Endothelial cell of umbilical vein (primary cell): ENCODE data around the gene CAPNS2. TPM values are rescaled to one million over a fixed set of nuclear protein-coding genes. Genes with fewer than 3 reads are reported as not detected.
A peak's percentile ranks its signal among the peaks of the same experiment; 100 is the strongest.
"Not testable (repeated sequence)": the region's sequence is repeated elsewhere in the genome, so short reads cannot be mapped to it uniquely, and the experiment has no call there.

ENCODE experiments used
- BruUV-seq: library from RNA; stranded (reverse); fragments of 400-500 nt; replicated peaks from 2 replicates; lab custom pipeline; 2021; lab: Mats Ljungman, UMichigan
- CTCF ChIA-PET: fragments of 300-600, 350-600 bp; sonication (Branson Sonifier 250); formaldehyde crosslinking; loops from one replicate; lab custom pipeline; 2021; ENCODE audit warnings: antibody characterized with exemption, inconsistent platforms; lab: Charles Lee
- POLR2A ChIA-PET: fragments of 300-600, 350-600 bp; sonication (Branson Sonifier 250); formaldehyde crosslinking; loops from one replicate; lab custom pipeline; 2021; ENCODE audit warnings: antibody characterized with exemption, inconsistent platforms; lab: Charles Lee
- DNase-seq: peaks from one replicate; pipeline ENCODE4 v3.0.0-alpha.2; 2011; ENCODE audit warnings: low read depth, low spot score
- FAIRE-seq: peaks from 2 replicates; lab custom pipeline; 2011; peaks lifted over from hg19 to GRCh38; lab: Jason Lieb, UNC
- H2AFZ ChIP-seq: 2 replicates; pipeline ENCODE4 v1.6.0; 2012; ENCODE audit warnings: low read depth, low read length, control low read depth, inconsistent platforms
- H3K27ac ChIP-seq: 2 replicates; pipeline ENCODE4 v1.5.1; 2011; ENCODE audit warnings: low read depth, mild to moderate bottlenecking, control low read depth, low read length, moderate library complexity; ENCODE audit not compliant: insufficient read depth
- H3K27me3 ChIP-seq, 2 experiments: 2 replicates each; pipeline versions ENCODE4 v1.6.0 to v1.6.1; 2011; ENCODE audit warnings: low read length in 2 of 2, mixed read lengths in 1 of 2; ENCODE audit not compliant: control insufficient read depth in 2 of 2, insufficient read depth in 2 of 2
- H3K36me3 ChIP-seq, 2 experiments: 2 replicates in 1 of 2; 3 replicates in 1 of 2; pipeline ENCODE4 v1.5.1; 2011; ENCODE audit warnings: low read length in 2 of 2, mild to moderate bottlenecking in 1 of 2, moderate library complexity in 1 of 2; ENCODE audit not compliant: control insufficient read depth in 2 of 2, insufficient read depth in 2 of 2; ENCODE audit errors: extremely low read depth in 1 of 2
- H3K4me1 ChIP-seq: 3 replicates; pipeline ENCODE4 v1.5.1; 2011; ENCODE audit warnings: mild to moderate bottlenecking, low read length; ENCODE audit not compliant: control insufficient read depth, insufficient read depth; ENCODE audit errors: extremely low read depth
- H3K4me2 ChIP-seq: 2 replicates; pipeline ENCODE4 v1.6.1; 2011; ENCODE audit warnings: low read length, control low read depth, mixed read lengths; ENCODE audit not compliant: insufficient read depth
- H3K4me3 ChIP-seq, 3 experiments: fragments of 200-600 bp in 1 of 3; sonication (generic), shearing (Covaris generic) in 1 of 3; replicated peaks in 1 of 3; 2 replicates each; pipeline ENCODE4 v1.5.1; 2011 to 2016; ENCODE audit warnings: control low read depth in 3 of 3, low read length in 3 of 3, mild to moderate bottlenecking in 2 of 3, inconsistent platforms in 1 of 3, low read depth in 1 of 3, moderate library complexity in 1 of 3; ENCODE audit not compliant: insufficient read depth in 1 of 3
- H3K79me2 ChIP-seq: 2 replicates; pipeline ENCODE4 v1.6.0; 2012; ENCODE audit warnings: low read length, inconsistent platforms; ENCODE audit not compliant: control insufficient read depth, insufficient read depth
- H3K9ac ChIP-seq: replicated peaks from 2 replicates; pipeline ENCODE3; 2011; ENCODE audit warnings: low read length, control low read depth; ENCODE audit not compliant: insufficient read depth; ENCODE audit errors: extremely low read depth
- H3K9me1 ChIP-seq: replicated peaks from 3 replicates; pipeline ENCODE4 v1.6.0; 2011; ENCODE audit warnings: mild to moderate bottlenecking, low read length; ENCODE audit not compliant: control insufficient read depth, insufficient read depth; ENCODE audit errors: extremely low read depth
- H3K9me3 ChIP-seq: replicated peaks from 2 replicates; pipeline ENCODE4 v1.5.1; 2012; ENCODE audit warnings: low read length, inconsistent platforms; ENCODE audit not compliant: control insufficient read depth, insufficient read depth
- H4K20me1 ChIP-seq: replicated peaks from 2 replicates; pipeline ENCODE3; 2011; ENCODE audit warnings: mild to moderate bottlenecking, low read length; ENCODE audit not compliant: control insufficient read depth, insufficient read depth; ENCODE audit errors: extremely low read depth
- EZH2 ChIP-seq: IDR thresholded peaks from 2 replicates; pipeline ENCODE4 v1.6.1; 2012; ENCODE audit warnings: borderline replicate concordance, low read depth, mild to moderate bottlenecking, moderate library complexity, low read length, inconsistent platforms; ENCODE audit not compliant: severe bottlenecking
- FOS ChIP-seq: IDR thresholded peaks from 2 replicates; pipeline ENCODE4 v1.6.1; 2011; ENCODE audit warnings: mild to moderate bottlenecking, low read length, moderate library complexity, borderline replicate concordance; ENCODE audit not compliant: insufficient read depth
- GATA2 ChIP-seq: IDR thresholded peaks from 2 replicates; pipeline ENCODE4 v1.7.0; 2011; ENCODE audit warnings: low read depth, mild to moderate bottlenecking, moderate library complexity, mixed read lengths, low read length; ENCODE audit not compliant: insufficient read length, insufficient read depth
- JUN ChIP-seq: IDR thresholded peaks from 2 replicates; pipeline ENCODE4 v1.6.1; 2011; ENCODE audit warnings: borderline replicate concordance, low read depth; ENCODE audit not compliant: insufficient read length, insufficient read depth
- MYC ChIP-seq: IDR thresholded peaks from one replicate; pipeline ENCODE4 v1.6.1; 2011; ENCODE audit warnings: mild to moderate bottlenecking, low read depth, low read length
- POLR2A ChIP-seq: IDR thresholded peaks from 2 replicates; pipeline ENCODE4 v1.6.1; 2012; ENCODE audit warnings: low read depth, mild to moderate bottlenecking, control low read depth, low read length
- POLR2AphosphoS5 ChIP-seq: IDR thresholded peaks from 2 replicates; pipeline ENCODE4 v1.6.1; 2012; ENCODE audit warnings: low read depth, mild to moderate bottlenecking, control low read depth, low read length, moderate library complexity; ENCODE audit not compliant: insufficient read depth
- dilution Hi-C: fragments of 300-500 bp; cut with MboI; formaldehyde crosslinking; loops from one replicate; pipeline ENCODE4 v1.15.0; 2019; ENCODE audit warnings: low sequenced_read_pairs; ENCODE audit not compliant: extremely low pct_ligation_motif_present
- intact Hi-C: fragments of 100-400 bp; cut with micrococcal nuclease; formaldehyde crosslinking; loops from one replicate; pipeline ENCODE4 v1.10.0; 2022
- polyA plus RNA-seq, 4 experiments: library from polyadenylated mRNA; depleted of rRNA in 3 of 4; stranded (reverse) in 3 of 4; unstranded in 1 of 4; fragments of >200 nt; gene quantifications; 2 replicates each; pipeline versions ENCODE4 v1.2.1 to v1.2.3, GENCODE V29; 2011 to 2012; ENCODE audit warnings: missing spikeins in 1 of 4
- total RNA-seq: library from RNA; stranded (reverse); gene quantifications from 2 replicates; pipeline ENCODE4 v1.2.3, GENCODE V29; 2021
- TF ChIP-seq, protein P1 (sequence below): IDR thresholded peaks from 2 replicates; pipeline ENCODE4 v1.6.1; 2011; ENCODE audit not compliant: insufficient read depth, insufficient read length
- TF ChIP-seq, protein P2 (sequence below), 2 donors: IDR thresholded peaks; 1 replicate in 1 of 2; 2 replicates in 1 of 2; pipeline ENCODE4 v1.5.1; 2011; ENCODE audit warnings: low read length in 2 of 2, mild to moderate bottlenecking in 2 of 2, moderate library complexity in 2 of 2, control low read depth in 1 of 2, inconsistent platforms in 1 of 2, low read depth in 1 of 2; ENCODE audit not compliant: insufficient read depth in 1 of 2; ENCODE audit errors: extremely low read depth in 1 of 2

The CAPNS2 gene
- total and polyA plus RNA-seq, 2 donors (not counting 3 experiments of a cell fraction or from before 2014, with no cell fraction given), result 1.4 to 3.2 TPM

DNA sequence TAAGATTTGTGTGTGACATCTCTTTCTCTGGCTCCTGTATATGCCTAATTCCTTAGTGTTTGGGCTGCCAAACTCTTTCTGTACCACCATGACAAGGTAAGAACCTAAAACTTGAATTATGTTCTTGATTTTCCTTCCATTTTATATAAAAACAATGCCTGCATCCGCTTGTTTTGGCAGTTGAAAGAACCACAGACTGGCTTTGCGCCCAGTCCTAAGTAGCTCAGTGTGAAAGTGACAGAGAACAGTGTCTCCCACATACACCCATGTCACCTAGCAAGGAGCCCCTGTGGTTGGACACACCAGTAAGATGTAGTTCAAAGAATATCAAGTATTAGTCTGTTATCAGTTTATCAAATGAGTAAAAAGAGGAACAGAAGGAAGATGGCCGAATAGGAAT, 48.6 kb downstream of the CAPNS2 start:
- H3K4me2 ChIP-seq, result peak overlapping the region; percentile 62

DNA sequence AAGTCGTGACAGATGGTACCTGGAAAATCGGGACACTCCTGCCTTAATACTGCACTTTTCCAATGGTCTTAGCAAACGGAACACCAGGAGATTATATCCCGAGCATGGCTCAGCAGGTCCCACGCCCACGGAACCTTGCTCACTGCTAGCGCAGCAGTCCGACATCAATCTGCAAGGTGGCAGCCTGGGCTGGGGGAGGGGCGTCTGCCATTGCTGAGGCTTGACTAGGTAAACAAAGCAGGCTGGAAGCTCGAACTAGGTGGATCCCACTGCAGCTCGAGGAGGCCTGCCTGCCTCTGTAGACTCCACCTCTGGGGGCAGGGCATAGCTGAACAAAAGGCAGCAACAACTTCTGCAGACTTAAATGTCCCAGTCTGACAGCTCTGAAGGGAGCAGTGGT, 49.2 kb downstream of the CAPNS2 start:
- dilution Hi-C loops, FAIRE-seq: not testable (repeated sequence)

More for the DNA sequence above, 48.6 kb downstream of the CAPNS2 start:
- DNase-seq (peak; percentile 58), FAIRE-seq (no peak)
- Histone ChIP-seq H3K9me3 (no peaks in the 10 kb centered on the region), H3K36me3 (no peaks in the 10 kb centered on the region), H3K4me3 (no peak overlapping the region), H3K27ac (no peak overlapping the region), H3K9ac (no peak overlapping the region), H3K4me1 (peaks cover 22% of the 10 kb centered on the region), H3K79me2 (no peaks in the 10 kb centered on the region), H4K20me1 (no peaks in the 10 kb centered on the region), H3K27me3 (no peaks in the 10 kb centered on the region), H3K9me1 (no peaks in the 10 kb centered on the region), H2AFZ (no peak overlapping the region)
- TF ChIP-seq, protein P1, sequence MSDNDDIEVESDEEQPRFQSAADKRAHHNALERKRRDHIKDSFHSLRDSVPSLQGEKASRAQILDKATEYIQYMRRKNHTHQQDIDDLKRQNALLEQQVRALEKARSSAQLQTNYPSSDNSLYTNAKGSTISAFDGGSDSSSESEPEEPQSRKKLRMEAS, result no peak
- TF ChIP-seq POLR2AphosphoS5, result no peak
- no peak for TF ChIP-seq MYC
- TF ChIP-seq EZH2, result no peak
- TF ChIP-seq JUN, result no peak
- TF ChIP-seq, protein P2, sequence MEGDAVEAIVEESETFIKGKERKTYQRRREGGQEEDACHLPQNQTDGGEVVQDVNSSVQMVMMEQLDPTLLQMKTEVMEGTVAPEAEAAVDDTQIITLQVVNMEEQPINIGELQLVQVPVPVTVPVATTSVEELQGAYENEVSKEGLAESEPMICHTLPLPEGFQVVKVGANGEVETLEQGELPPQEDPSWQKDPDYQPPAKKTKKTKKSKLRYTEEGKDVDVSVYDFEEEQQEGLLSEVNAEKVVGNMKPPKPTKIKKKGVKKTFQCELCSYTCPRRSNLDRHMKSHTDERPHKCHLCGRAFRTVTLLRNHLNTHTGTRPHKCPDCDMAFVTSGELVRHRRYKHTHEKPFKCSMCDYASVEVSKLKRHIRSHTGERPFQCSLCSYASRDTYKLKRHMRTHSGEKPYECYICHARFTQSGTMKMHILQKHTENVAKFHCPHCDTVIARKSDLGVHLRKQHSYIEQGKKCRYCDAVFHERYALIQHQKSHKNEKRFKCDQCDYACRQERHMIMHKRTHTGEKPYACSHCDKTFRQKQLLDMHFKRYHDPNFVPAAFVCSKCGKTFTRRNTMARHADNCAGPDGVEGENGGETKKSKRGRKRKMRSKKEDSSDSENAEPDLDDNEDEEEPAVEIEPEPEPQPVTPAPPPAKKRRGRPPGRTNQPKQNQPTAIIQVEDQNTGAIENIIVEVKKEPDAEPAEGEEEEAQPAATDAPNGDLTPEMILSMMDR (IDR thresholded peaks at IDR 0.05; ENCODE audit: extremely low read depth in 1 of 2, insufficient read depth in 1 of 2, low read depth in 1 of 2, low read length in 2 of 2), result no peak
- no peak for TF ChIP-seq GATA2
- no peak for TF ChIP-seq POLR2A
- TF ChIP-seq FOS, result no peak
- intact Hi-C loops (no loop called here), dilution Hi-C loops (no loop called here)
- ChIA-PET POLR2A (no interaction called here), CTCF (interaction anchor here (0.5 to 1.0 kb wide), 2 partner anchors 56 to 87 kb away, joined by 3 read pairs; no protein-coding TSS in a partner anchor)
- BruUV-seq, result no TSS peak

More for the DNA sequence above, 49.2 kb downstream of the CAPNS2 start:
- H3K27me3 ChIP-seq, H3K9ac ChIP-seq, H2AFZ ChIP-seq, intact Hi-C loops, POLR2A ChIA-PET, H3K27ac ChIP-seq, H4K20me1 ChIP-seq, H3K36me3 ChIP-seq, H3K9me3 ChIP-seq, H3K4me2 ChIP-seq, H3K4me3 ChIP-seq, H3K79me2 ChIP-seq, H3K9me1 ChIP-seq, DNase-seq, BruUV-seq: not testable (repeated sequence)
- peaks cover 22% of the 10 kb centered on the region for H3K4me1 ChIP-seq
- CTCF ChIA-PET, result interaction anchor here (0.5 kb wide), 1 partner anchor 57 kb away, joined by 3 read pairs; no protein-coding TSS in a partner anchor
